ENCODE results near the gene RECQL5.

- TF ChIP-seq CTCF (IDR thresholded peaks at IDR 0.05): no peak
- no peak for TF ChIP-seq POLR2A (IDR thresholded peaks at IDR 0.05)
Observed at GRCh38 chr17:75650874-75651273, 16.1 kb downstream of the RECQL5 start.
